HG03521 (cell line): ENCODE measurements around the gene KCNK5.

Source experiments
- ATAC-seq: cut with Tn5 transposase; IDR thresholded peaks from one replicate; pipeline ENCODE4 v1.9.1; 2021; ENCODE audit warnings: mild to moderate bottlenecking, moderate library complexity; ENCODE audit not compliant: unreplicated experiment

The KCNK5 gene

GRCh38 chr6:39178235-39178634 is 51.0 kb downstream of the KCNK5 start:
- no peak for ATAC-seq

- no peak for ATAC-seq
Measured at GRCh38 chr6:39177130-39177529, 52.1 kb downstream of the KCNK5 start.

- ATAC-seq: no peak
Measured at GRCh38 chr6:39173270-39173669, 56.0 kb downstream of the KCNK5 start.

- ATAC-seq: no peak
Measured at GRCh38 chr6:39172377-39172757, 56.9 kb downstream of the KCNK5 start.

GRCh38 chr6:39171489-39172376 is 57.5 kb downstream of the KCNK5 start:
- no peak for ATAC-seq

- no peak for ATAC-seq
Measured at GRCh38 chr6:39170860-39171259, 58.4 kb downstream of the KCNK5 start.

- ATAC-seq: no peak
Measured at GRCh38 chr6:39170389-39170788, 58.9 kb downstream of the KCNK5 start.

GRCh38 chr6:39169448-39170344 is 59.6 kb downstream of the KCNK5 start:
- ATAC-seq: no peak

- ATAC-seq: no peak
Measured at GRCh38 chr6:39167866-39168625, 61.2 kb downstream of the KCNK5 start.

GRCh38 chr6:39167321-39167720 is 62.0 kb downstream of the KCNK5 start:
- ATAC-seq: no peak

GRCh38 chr6:39166912-39167290 is 62.4 kb downstream of the KCNK5 start:
- no peak for ATAC-seq

GRCh38 chr6:39166189-39166911 is 62.9 kb downstream of the KCNK5 start:
- ATAC-seq: no peak

- ATAC-seq: no peak
Measured at GRCh38 chr6:39157511-39157910, 71.8 kb downstream of the KCNK5 start.

GRCh38 chr6:39156801-39157200 is 72.5 kb downstream of the KCNK5 start:
- no peak for ATAC-seq

GRCh38 chr6:39154705-39155104 is 74.6 kb downstream of the KCNK5 start:
- no peak for ATAC-seq

GRCh38 chr6:39153766-39154397 is 75.4 kb downstream of the KCNK5 start:
- no peak for ATAC-seq

GRCh38 chr6:39152262-39152661 is 77.0 kb downstream of the KCNK5 start:
- ATAC-seq: no peak

- no peak for ATAC-seq
Measured at GRCh38 chr6:39151211-39151610, 78.1 kb downstream of the KCNK5 start.

- no peak for ATAC-seq
Measured at GRCh38 chr6:39144481-39145173, 84.6 kb downstream of the KCNK5 start.
